ENCODE measurements around the gene SMC1B. TPM values are rescaled to one million over a fixed set of nuclear protein-coding genes. Genes with fewer than 3 reads are reported as not detected.

Gene SMC1B
- total and polyA plus RNA-seq, 9 of the 15 experiments (the other 6 are each of a cell fraction or from before 2014, with no cell fraction given), result 0.03 TPM; not detected in 8

DNA sequence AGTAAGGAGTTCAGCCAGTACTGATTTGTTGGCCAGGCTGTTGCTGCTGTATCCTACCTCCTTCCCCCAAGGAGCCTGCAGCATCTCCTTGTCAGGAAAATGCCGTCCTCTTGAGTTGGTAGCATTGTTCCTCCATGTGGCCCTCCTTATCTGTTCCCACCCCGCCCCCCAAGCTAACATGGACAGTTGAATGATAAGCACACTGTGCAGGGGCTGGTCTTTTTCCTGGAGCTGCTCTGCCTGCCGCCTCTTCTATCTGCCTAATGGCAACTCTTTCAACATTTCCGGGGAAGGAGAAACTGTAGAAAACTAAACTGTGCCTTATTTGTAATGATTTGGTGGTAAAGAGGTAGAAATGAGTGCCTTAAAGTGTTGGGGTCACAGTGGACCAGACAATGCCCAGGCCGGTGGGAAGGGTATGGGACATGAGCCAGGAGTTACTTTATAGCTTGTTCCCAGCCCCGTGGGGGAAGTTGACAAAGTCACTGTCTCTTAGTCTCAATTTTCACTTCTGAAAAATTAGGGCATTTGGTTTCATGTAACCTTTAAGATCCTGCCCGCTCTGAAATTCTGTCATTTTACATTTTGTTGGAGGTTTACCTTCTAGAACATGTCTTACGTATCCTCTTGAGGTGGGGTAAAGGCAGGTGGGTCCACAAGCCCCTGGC, 99.2 kb downstream of the SMC1B start (continued):
- peak in 1 of 2 experiments; percentile 81; a peak in 2 of 4 replicates for TF ChIP-seq TBL1XR1 (IDR thresholded peaks at IDR 0.05; ENCODE audit: low read length in 2 of 2)
- TF ChIP-seq, protein P1, sequence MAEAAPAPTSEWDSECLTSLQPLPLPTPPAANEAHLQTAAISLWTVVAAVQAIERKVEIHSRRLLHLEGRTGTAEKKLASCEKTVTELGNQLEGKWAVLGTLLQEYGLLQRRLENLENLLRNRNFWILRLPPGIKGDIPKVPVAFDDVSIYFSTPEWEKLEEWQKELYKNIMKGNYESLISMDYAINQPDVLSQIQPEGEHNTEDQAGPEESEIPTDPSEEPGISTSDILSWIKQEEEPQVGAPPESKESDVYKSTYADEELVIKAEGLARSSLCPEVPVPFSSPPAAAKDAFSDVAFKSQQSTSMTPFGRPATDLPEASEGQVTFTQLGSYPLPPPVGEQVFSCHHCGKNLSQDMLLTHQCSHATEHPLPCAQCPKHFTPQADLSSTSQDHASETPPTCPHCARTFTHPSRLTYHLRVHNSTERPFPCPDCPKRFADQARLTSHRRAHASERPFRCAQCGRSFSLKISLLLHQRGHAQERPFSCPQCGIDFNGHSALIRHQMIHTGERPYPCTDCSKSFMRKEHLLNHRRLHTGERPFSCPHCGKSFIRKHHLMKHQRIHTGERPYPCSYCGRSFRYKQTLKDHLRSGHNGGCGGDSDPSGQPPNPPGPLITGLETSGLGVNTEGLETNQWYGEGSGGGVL (CRISPR knock-in tag; IDR thresholded peaks at IDR 0.05), result no peak
- no peak for TF ChIP-seq HOXB6 (CRISPR knock-in tag; IDR thresholded peaks at IDR 0.05; ENCODE audit: borderline replicate concordance)
- TF ChIP-seq, protein P2, sequence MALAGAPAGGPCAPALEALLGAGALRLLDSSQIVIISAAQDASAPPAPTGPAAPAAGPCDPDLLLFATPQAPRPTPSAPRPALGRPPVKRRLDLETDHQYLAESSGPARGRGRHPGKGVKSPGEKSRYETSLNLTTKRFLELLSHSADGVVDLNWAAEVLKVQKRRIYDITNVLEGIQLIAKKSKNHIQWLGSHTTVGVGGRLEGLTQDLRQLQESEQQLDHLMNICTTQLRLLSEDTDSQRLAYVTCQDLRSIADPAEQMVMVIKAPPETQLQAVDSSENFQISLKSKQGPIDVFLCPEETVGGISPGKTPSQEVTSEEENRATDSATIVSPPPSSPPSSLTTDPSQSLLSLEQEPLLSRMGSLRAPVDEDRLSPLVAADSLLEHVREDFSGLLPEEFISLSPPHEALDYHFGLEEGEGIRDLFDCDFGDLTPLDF (CRISPR knock-in tag; IDR thresholded peaks at IDR 0.05), result no peak
- TF ChIP-seq DACH1 (IDR thresholded peaks at IDR 0.05; ENCODE audit: partially characterized antibody), result no peak
- no peak for TF ChIP-seq ZKSCAN3 (CRISPR knock-in tag; IDR thresholded peaks at IDR 0.05)
- TF ChIP-seq SIN3B (IDR thresholded peaks at IDR 0.05; ENCODE audit: low read depth), result no peak
- TF ChIP-seq STAT5A (IDR thresholded peaks at IDR 0.05; ENCODE audit: borderline replicate concordance, low read length), result peak; percentile 68
- TF ChIP-seq, protein P3, sequence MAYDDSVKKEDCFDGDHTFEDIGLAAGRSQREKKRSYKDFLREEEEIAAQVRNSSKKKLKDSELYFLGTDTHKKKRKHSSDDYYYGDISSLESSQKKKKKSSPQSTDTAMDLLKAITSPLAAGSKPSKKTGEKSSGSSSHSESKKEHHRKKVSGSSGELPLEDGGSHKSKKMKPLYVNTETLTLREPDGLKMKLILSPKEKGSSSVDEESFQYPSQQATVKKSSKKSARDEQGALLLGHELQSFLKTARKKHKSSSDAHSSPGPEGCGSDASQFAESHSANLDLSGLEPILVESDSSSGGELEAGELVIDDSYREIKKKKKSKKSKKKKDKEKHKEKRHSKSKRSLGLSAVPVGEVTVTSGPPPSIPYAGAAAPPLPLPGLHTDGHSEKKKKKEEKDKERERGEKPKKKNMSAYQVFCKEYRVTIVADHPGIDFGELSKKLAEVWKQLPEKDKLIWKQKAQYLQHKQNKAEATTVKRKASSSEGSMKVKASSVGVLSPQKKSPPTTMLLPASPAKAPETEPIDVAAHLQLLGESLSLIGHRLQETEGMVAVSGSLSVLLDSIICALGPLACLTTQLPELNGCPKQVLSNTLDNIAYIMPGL (CRISPR knock-in tag; IDR thresholded peaks at IDR 0.05), result no peak
- TF ChIP-seq SRSF3 (IDR thresholded peaks at IDR 0.05; ENCODE audit: insufficient read depth, low read length), result no peak
- no peak for TF ChIP-seq MYNN (IDR thresholded peaks at IDR 0.05)
- no peak for TF ChIP-seq MYNN (CRISPR knock-in tag; IDR thresholded peaks at IDR 0.05)
- TF ChIP-seq ZNF639 (CRISPR knock-in tag; conservative IDR thresholded peaks at IDR 0.05 in 1 of 2, IDR thresholded peaks at IDR 0.05 in 1 of 2), result 0 out of 4 replicates have a peak, but pooled peaks of 1 of the 2 experiments have one; percentile 26
- TF ChIP-seq SOX6 (IDR thresholded peaks at IDR 0.05), result peak; percentile 83
- no peak for TF ChIP-seq CEBPG (CRISPR knock-in tag; IDR thresholded peaks at IDR 0.05)
- TF ChIP-seq CEBPG (tag; conservative IDR thresholded peaks at IDR 0.05 in 1 of 2, IDR thresholded peaks at IDR 0.05 in 1 of 2), result no peak
- peak; percentile 47; the same call in 1 of the 2 replicates for TF ChIP-seq SMARCE1 (IDR thresholded peaks at IDR 0.05)
- no peak for TF ChIP-seq ZNF282 (CRISPR knock-in tag; IDR thresholded peaks at IDR 0.05)
- TF ChIP-seq KDM5B (IDR thresholded peaks at IDR 0.05; ENCODE audit: insufficient replicate concordance, low read depth, low read length), result peak; percentile 26
- TF ChIP-seq, protein P4, sequence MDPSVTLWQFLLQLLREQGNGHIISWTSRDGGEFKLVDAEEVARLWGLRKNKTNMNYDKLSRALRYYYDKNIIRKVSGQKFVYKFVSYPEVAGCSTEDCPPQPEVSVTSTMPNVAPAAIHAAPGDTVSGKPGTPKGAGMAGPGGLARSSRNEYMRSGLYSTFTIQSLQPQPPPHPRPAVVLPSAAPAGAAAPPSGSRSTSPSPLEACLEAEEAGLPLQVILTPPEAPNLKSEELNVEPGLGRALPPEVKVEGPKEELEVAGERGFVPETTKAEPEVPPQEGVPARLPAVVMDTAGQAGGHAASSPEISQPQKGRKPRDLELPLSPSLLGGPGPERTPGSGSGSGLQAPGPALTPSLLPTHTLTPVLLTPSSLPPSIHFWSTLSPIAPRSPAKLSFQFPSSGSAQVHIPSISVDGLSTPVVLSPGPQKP (CRISPR knock-in tag; IDR thresholded peaks at IDR 0.05), result no peak

All from K562 (cell line).